Measurements from ENCODE around the gene E2F7. TPM values are rescaled to one million over a fixed set of nuclear protein-coding genes. Genes with fewer than 3 reads are reported as not detected.

The E2F7 gene
- total RNA-seq, 1 donor from 2014 or later, result 2.6 TPM

DNA sequence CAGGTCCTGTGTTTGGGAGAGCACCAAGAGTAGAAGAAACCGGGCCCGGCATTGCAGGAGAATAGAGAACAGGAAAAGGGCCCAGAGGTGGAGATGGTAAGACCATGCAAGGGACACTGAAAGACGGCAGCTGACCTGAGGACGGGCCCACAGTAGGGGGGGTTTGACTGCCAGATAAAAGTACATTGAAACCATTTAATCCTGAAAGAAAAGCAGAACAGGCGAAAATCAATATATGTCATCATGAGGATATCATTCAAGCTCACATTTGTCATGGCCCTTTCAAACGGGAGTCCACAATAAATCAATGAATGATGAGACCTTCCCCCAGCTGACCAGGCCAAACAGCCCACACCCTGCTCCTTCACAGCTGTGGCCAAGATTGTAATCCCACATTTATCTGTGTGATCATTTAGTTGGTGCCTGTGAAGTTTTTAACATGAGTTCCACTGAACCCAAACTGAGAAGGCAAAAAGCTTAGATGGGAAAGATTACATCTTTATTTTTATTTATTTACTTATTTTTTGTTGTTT is 39.5 kb downstream of the E2F7 start:
- Mint-ChIP-seq H3K27me3 (ENCODE audit: unreplicated experiment) (no peaks in the 10 kb centered on the region), H3K4me3 (ENCODE audit: unreplicated experiment) (no peak overlapping the region), H3K36me3 (ENCODE audit: unreplicated experiment) (no peaks in the 10 kb centered on the region), H3K27ac (ENCODE audit: unreplicated experiment) (no peak overlapping the region), H3K4me1 (ENCODE audit: unreplicated experiment) (no peaks in the 10 kb centered on the region), H3K9me3 (ENCODE audit: unreplicated experiment) (no peaks in the 10 kb centered on the region)
- no peak for DNase-seq (ENCODE audit: extremely low spot score, unreplicated experiment)
- TF ChIP-seq, protein P1, sequence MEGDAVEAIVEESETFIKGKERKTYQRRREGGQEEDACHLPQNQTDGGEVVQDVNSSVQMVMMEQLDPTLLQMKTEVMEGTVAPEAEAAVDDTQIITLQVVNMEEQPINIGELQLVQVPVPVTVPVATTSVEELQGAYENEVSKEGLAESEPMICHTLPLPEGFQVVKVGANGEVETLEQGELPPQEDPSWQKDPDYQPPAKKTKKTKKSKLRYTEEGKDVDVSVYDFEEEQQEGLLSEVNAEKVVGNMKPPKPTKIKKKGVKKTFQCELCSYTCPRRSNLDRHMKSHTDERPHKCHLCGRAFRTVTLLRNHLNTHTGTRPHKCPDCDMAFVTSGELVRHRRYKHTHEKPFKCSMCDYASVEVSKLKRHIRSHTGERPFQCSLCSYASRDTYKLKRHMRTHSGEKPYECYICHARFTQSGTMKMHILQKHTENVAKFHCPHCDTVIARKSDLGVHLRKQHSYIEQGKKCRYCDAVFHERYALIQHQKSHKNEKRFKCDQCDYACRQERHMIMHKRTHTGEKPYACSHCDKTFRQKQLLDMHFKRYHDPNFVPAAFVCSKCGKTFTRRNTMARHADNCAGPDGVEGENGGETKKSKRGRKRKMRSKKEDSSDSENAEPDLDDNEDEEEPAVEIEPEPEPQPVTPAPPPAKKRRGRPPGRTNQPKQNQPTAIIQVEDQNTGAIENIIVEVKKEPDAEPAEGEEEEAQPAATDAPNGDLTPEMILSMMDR (IDR thresholded peaks at IDR 0.05), result no peak

DNA sequence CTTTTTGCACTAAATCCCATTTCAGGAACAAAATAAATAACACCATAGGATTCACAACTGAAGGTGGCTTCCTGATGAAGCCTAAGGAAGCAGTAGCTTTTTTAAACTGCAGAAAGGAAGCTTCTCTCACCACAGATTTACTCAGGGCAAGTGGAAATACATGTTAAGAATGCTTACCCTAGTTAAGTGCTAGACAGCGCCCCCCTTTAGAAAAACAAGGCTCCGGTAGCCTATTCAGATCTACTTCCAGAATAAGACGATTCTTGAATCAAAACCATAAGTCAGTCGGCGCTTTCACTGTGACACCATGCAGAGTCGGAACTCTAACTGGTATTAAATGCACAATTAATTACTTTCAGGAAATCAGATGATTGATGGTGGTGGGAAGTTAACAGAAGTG is 41.9 kb downstream of the E2F7 start:
- TF ChIP-seq, protein P1 (IDR thresholded peaks at IDR 0.05), result no peak
- Mint-ChIP-seq H3K9me3 (ENCODE audit: unreplicated experiment) (no peaks in the 10 kb centered on the region), H3K27me3 (ENCODE audit: unreplicated experiment) (no peaks in the 10 kb centered on the region), H3K4me3 (ENCODE audit: unreplicated experiment) (no peak overlapping the region), H3K27ac (ENCODE audit: unreplicated experiment) (no peak overlapping the region), H3K4me1 (ENCODE audit: unreplicated experiment) (no peaks in the 10 kb centered on the region), H3K36me3 (ENCODE audit: unreplicated experiment) (peaks cover 1% of the 10 kb centered on the region)
- no peak for DNase-seq (ENCODE audit: extremely low spot score, unreplicated experiment)

DNA sequence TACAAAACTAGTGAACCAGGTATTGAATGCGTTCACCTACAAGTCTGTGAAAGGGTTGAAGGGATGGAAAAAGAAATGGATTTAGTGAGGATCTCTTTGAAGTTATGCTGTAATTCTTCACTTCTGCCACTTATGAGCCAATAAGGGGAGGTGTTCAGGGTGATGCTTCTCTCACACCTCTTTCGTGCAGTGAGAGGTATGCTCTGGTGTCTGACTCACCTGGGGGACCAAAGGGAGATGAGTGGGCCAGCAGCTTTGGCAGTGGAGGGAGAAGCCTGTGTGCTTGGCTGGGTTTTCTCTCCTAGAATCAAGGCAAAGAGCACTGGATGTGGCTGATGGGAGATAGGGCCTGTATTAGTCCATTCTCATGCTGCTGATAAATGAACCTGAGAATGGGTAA is 45.4 kb downstream of the E2F7 start:
- no peak for DNase-seq (ENCODE audit: extremely low spot score, unreplicated experiment)
- H3K27ac Mint-ChIP-seq (ENCODE audit: unreplicated experiment), result no peak overlapping the region

DNA sequence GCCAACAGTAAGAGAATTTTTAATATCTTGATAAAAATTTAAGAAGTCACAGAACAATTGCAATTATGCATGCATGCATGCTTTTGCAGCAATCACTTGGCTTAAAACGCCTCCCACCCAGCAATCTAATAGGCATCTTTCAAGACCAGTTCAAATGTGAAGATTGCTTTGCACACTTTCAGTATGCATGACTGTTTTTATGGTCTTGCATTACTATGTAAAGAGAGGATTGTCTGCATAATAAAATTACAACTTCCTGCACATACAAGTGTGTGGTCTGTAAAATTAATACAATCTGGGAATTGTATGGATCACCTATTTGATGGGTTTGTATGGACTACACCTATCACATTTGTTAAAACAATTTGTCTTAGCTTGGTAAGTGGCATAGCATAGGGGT is 48.8 kb downstream of the E2F7 start:
- H3K4me3 Mint-ChIP-seq (ENCODE audit: unreplicated experiment), result no peak overlapping the region
- TF ChIP-seq, protein P1 (IDR thresholded peaks at IDR 0.05), result no peak
- no peak for DNase-seq (ENCODE audit: extremely low spot score, unreplicated experiment)
- no peak overlapping the region for H3K27ac Mint-ChIP-seq (ENCODE audit: unreplicated experiment)
- H3K36me3 Mint-ChIP-seq (ENCODE audit: unreplicated experiment), result peaks cover 4% of the 10 kb centered on the region
- H3K4me1 Mint-ChIP-seq (ENCODE audit: unreplicated experiment), result no peaks in the 10 kb centered on the region
- H3K27me3 Mint-ChIP-seq (ENCODE audit: unreplicated experiment), result no peaks in the 10 kb centered on the region
- H3K9me3 Mint-ChIP-seq (ENCODE audit: unreplicated experiment), result no peaks in the 10 kb centered on the region

More for the DNA sequence above, 45.4 kb downstream of the E2F7 start:
- TF ChIP-seq, protein P1 (IDR thresholded peaks at IDR 0.05), result no peak
- Mint-ChIP-seq H3K36me3 (ENCODE audit: unreplicated experiment) (peaks cover 4% of the 10 kb centered on the region), H3K27me3 (ENCODE audit: unreplicated experiment) (no peaks in the 10 kb centered on the region), H3K4me1 (ENCODE audit: unreplicated experiment) (no peaks in the 10 kb centered on the region), H3K9me3 (ENCODE audit: unreplicated experiment) (no peaks in the 10 kb centered on the region), H3K4me3 (ENCODE audit: unreplicated experiment) (no peak overlapping the region)

DNA sequence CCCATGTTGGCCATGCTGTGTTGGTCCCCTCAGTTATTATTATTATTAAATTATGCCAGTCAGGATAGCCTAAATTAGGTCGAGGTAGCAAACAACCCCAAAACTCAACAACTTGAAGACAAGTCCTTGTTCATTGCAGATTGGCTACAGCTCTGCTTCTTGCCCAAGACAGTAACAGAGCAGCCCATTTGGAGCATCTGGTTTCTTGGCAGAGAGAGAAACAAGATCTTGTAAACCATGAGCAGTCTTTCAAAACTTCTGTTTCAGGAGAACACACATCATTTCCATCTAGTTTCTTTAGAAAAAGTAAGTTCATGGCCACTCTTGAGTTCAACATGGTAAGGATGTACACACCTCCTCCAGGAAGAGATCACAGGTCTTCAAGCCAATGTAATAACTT is 52.3 kb downstream of the E2F7 start:
- DNase-seq (ENCODE audit: extremely low spot score, unreplicated experiment), result no peak
- TF ChIP-seq, protein P1 (IDR thresholded peaks at IDR 0.05), result no peak
- H3K27me3 Mint-ChIP-seq (ENCODE audit: unreplicated experiment), result peaks cover 3% of the 10 kb centered on the region
- H3K27ac Mint-ChIP-seq (ENCODE audit: unreplicated experiment), result no peak overlapping the region
- peaks cover 5% of the 10 kb centered on the region for H3K4me1 Mint-ChIP-seq (ENCODE audit: unreplicated experiment)
- H3K36me3 Mint-ChIP-seq (ENCODE audit: unreplicated experiment), result peaks cover 7% of the 10 kb centered on the region
- no peaks in the 10 kb centered on the region for H3K9me3 Mint-ChIP-seq (ENCODE audit: unreplicated experiment)
- H3K4me3 Mint-ChIP-seq (ENCODE audit: unreplicated experiment), result no peak overlapping the region
